Stimulated activated CD8-positive, alpha-beta memory T cell treated with anti-CD3 and anti-CD28 coated beads, Interleukin-2, amount 100 ng/mL, for 48 hours (primary cell): ENCODE data around the gene SERPINI1.

ENCODE experiments used
- DNase-seq, 2 donors: peaks; one replicate each; pipeline ENCODE4 v3.0.0-alpha.2; 2020; ENCODE audit warnings: low read depth in 2 of 2

The SERPINI1 gene

DNA sequence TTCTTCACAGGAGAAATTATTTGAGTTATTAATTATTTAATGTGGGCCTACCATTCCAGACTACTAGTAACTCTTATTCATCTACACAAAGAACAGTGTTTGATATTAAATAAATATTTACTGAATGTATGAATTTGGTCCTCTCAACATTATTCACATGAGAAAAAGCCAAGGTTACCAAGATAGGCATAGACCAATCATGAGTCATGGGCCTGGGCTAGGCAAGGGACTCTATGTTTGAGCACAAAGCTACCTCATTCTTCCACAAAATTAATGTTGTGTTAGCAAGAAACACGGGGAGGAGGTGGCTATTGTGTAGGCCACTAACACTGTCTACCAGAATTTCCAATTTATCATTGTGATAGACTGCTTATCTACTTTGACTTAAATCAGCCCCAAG is 115.7 kb downstream of the SERPINI1 start:
- no peak for DNase-seq

DNA sequence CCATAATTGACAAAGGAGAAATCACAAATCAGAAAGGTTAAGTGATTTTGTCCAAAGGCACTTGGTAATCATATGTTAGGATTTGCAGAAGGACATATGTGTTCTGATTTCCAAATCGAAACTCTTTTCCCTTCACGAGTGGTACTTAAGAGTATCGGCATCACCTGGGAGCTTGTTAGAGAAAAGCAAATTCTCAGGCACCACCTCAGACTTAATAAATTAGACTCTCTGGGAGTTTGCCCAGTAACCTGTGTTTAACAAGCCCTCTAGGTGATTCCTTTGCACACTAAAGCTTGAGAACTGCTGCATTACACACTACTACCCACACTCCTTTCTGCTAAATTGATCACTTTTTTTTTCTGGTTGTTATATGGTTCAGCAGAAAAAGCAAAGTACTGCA is 116.2 kb downstream of the SERPINI1 start:
- no peak for DNase-seq

DNA sequence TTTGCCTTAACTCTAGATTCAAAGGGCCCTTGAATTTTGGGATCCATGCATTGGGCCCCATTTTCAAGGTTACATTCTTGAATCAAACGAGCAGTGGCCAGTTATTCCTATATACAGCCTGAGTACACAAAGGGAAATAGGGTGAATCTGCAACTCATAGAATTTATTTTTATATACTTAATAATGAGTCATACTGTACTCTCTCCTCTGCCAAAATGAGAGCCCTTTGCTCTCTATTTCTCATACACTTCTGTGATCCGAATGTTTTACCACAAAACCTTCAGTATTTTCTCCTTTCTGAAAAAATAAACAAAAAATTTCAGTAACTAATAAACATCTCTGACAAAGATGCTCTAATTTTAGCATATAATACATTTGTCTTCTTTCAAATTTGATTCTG is 116.7 kb downstream of the SERPINI1 start:
- no peak for DNase-seq

DNA sequence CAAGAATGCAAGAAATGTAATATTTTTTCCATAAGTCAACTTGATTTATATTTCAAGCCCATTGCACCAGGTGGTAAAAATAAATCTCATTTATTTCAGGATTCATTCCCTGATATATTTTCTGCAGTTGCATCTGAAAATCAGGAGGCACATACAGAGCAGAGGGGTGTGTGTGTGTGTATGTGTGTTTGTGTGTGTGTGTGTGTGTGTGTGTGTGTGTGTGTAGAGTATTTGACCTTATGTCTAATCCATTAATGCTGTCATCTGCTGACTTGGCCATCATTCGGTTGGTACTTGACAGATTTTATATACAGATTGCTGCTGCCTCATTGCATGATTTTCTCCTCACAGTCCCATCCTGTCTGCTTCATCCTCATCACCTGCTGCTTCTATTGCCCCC is 118.5 kb downstream of the SERPINI1 start:
- no peak for DNase-seq

DNA sequence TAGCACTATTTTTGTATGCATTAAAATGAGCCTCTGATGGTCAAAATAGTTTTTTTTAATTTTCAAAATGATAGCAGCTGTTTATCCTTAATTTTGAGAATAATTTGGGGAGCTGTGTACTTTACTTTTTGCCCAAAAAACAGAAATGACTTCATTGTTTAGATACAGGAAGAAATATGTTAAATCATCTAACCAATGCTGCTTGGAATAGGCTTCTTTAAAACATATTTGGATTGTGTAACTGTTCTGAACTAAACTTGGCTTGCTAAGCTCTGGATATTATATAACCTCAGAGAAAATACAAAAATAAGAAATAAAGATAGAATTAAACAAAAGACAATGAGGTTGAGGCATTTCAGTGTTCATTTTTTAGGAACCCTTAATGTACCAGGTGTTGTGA is 119.3 kb downstream of the SERPINI1 start:
- no peak for DNase-seq

DNA sequence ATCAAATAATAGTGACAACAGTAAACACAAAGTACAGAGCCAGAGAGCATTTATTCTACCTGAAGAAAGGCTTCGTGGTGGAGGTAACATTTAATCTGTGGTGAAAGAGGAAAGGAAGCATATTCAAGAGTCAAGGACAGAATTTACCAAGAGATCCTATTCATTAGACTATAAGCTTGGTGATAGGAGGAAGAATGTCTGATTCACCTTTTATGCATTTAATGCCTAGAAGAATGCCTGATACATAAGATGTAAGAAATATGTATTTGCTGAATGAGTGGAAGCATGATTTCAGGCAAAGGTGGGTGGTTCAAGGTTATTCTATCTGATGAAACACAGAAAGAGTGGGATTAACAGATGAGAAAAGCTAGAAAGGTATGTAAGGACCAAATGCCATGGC is 119.8 kb downstream of the SERPINI1 start:
- no peak for DNase-seq

DNA sequence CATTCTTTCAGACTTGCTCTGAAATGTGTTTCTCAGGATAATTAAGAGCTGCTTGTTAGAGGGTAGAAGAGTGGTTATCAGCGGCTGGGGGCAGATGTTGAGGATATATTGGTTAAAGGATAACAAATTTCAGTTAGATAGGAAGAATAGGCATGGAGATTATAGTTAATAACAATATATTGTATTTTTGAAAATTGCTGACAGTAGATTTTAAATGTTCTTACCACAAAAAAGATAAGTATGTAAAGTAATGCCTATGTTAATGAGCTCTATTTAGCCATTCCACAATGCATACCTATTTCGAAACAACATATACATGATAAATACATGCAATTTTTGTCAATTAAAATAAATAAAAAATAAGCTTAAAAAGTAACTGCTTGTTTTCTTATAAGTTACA is 123.3 kb downstream of the SERPINI1 start:
- DNase-seq: no peak

DNA sequence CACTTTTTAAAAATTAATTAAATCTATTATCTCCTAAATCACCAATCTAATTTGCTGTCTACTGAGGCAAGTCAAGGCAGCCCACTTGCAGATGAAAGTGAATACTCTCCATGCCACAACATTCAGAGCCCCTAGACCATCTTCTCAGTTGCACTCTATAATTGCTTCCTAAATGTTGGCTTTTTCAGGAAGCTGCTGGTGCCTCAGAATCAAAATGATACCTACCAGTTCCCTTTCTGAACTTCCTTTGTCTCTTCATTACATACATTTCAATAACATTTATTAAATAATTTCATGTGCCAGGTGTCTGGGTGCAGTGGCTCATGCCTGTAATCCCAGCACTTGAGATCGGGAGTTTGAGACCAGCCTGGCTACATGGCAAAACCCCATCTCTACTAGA is 124.1 kb downstream of the SERPINI1 start:
- DNase-seq: no peak

DNA sequence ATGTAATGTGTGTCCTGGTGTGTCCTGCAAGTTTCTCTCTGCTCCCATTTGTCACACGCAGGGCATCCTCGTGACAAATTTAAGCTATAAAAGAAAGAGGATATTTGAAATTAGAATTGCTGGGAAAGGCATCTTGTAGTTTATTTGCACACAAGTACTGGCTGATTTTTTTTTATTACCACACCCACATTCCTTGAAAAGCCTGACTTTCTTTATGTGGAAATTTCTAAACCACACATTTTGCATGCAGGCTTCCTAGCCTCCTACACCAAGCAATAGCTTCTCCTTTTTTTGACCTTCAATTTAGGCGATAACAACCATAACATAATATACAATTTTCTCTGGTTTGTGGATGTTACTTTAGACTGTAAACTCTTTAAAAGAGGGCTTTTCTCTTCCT is 126.1 kb downstream of the SERPINI1 start:
- no peak for DNase-seq

DNA sequence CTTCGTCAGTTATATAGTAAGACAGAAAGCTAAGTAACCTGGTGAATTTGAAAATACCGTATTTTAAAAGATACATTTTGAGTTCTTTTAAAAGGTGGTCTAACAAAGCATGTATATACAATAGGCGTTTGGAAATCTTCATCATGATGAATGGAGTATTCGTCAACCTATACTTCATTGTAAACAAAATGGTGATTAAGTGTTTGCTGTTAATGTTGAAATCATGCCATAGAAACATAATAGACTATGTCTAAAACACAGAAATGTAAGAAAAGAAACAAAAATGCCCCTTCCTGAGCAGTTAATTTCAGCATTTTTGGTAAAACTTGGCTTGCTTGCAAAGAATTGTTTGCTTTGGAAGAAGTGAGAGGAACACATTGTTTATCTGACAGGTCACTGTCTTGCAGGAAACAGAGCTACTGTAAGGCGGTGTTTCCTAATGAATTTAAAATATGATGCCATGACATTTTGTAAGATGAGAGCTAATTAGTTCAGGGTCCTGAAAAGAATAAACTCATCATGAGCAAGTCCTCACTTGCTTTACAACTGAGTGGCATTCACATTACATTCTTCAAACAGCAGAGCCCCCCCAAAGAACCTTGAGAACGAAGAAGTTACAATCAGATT is 126.7 kb downstream of the SERPINI1 start:
- no peak for DNase-seq

DNA sequence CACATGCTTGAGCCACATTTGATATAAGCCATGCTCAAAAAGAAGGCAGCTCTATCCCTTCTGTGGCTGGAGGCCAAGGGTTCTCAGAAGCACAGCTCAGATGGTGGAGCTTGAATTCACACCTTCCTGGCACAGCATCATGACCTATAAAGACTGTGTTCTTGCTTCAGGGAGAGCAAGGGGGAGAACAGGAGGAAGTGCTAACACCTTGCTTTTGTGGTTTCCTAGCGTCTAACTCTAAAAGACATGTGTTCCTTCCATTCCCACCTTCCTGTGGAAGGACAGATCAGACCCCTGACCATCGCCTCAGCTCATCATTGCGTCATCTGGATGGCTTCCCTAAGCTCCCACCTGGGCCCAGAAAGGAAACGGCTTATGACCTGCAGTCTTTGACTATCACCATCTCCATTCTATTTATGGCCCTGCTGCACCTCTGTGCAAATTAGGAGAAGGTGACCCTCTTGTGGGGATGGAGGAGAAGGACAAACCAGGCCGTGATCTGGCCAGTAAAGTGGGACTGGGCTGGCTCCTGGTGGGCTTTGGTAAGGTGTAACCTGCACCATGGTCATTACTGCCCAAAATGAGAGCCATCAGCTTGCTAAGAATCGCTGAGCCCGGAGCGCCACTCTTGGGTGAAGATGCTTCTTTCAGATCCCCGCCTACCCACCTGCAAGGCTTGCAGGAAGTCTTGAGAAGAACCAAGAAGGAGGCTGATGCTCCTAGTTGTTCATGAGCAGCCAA is 128.5 kb downstream of the SERPINI1 start:
- DNase-seq: no peak

DNA sequence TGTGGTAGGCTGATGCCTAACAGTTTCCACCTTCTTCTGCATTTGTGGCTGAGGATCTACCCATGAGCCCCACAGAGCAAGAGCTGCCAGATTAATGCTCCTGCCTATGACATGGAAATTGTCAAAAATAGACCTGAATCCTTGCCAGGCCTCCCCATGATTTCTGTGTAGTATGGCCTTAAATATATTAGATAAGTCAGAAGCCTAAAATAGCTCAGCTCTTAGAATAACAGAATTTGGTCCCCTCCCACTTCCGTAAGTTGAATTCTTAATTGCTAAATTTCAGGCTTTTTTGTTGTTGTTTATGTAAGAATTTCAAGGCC is 129.0 kb downstream of the SERPINI1 start:
- no peak for DNase-seq

DNA sequence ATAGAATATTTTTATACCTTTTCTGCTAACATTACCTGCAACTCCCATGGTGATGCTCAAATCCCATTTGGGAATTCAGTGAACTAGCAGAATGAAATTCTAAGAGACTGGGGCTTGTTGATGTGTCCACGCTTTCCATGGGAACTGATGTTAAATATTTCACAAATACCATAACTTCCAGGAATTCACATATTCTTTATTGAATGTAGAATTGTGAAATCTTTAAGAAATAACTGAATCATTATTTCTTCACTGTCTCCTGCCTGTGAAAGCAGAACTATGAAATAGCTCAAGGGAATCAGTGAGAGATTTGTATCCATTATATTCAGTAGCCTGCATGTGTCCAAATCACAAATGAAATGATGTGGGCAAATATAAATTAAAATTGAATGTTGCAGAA is 130.8 kb downstream of the SERPINI1 start:
- DNase-seq: no peak

DNA sequence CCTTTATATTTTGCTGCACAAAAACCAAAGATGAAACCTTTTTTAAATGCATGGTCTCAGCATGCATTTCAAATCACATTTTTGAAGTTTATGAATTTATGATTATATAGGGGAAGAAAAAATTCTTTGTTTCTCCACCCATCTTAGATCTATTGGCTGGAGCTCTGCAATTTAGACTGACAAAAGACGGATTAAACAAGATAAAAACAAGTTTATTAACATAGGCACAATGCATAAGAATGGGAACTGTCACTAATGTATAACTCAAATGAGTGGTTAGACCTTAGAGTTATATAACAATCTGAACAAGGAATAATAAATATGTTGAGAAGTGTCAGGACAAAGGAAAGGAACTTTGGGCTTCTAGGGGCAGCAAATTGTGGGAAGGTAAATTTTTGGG is 132.5 kb downstream of the SERPINI1 start:
- no peak for DNase-seq

DNA sequence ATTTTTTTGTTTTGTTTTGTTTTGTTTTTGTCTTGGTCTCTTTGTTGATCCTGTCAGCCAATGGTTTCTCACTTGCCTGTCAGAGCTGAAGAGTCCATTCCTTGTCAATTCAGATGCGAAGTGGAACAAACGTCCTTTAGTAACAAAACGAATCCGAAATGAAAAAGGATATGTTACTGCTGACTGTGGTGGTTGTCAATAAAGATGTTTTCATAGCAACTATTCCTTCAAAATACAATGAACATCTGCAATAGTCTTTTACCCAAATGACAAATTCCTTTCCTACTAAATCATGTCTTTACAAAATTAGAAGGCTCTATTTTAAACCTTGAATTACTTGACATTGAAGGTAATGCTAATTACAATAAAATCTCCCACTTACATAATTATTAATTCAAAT is 134.7 kb downstream of the SERPINI1 start:
- no peak for DNase-seq

DNA sequence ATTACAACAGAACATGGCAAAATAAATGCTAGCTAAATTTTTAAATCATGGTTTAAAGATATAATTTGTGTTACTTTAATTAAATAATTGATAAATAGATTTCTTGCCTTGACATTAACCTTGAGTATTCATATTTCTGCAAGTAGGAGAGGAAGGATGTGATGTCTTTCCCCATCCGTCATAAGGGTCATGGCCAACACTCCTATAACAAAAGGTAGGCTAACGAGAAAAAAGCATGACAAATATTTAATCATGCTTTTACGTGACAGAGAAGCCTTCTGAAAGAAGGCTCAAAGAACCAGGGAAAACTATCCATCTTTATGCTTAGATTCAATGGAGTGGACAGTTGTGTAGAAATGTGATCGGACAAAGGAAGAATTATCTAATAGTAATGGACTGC is 135.2 kb downstream of the SERPINI1 start:
- no peak for DNase-seq

DNA sequence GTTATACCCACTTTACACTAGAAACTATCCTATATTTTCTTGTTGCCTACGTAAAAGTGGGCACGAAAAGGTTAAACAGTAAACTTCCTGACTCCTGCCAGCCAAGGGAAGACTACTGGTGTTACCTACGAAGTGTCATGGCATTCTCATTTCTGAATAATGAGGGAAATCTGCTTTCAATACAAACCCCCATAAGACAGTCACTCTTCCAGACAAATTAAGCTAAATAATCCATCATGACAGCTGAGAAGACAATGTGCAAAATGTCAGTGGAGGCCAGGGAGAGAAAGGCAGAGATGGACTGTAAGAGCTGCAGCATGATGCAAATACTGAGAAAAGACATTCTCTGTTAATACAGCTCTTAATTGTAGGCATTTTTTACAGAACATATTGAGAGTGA is 136.5 kb downstream of the SERPINI1 start:
- DNase-seq: no peak

DNA sequence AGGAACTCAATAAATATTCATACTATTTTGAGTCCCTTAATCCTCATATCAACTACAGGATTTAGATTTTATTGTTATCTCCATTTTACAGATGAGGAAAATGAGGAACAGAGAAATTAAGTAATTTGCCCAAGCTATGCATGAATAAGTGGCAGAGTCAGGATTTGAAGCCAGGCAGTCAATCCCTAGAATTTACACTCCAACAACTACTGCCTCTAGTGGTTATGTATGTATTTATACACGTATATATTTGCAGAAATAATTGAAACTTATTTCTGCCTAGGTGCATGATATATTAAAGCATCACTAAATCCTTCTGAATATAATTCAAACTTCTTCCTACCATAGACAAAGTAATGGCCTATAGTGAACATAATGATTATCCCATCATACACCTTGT is 137.4 kb downstream of the SERPINI1 start:
- DNase-seq: no peak

DNA sequence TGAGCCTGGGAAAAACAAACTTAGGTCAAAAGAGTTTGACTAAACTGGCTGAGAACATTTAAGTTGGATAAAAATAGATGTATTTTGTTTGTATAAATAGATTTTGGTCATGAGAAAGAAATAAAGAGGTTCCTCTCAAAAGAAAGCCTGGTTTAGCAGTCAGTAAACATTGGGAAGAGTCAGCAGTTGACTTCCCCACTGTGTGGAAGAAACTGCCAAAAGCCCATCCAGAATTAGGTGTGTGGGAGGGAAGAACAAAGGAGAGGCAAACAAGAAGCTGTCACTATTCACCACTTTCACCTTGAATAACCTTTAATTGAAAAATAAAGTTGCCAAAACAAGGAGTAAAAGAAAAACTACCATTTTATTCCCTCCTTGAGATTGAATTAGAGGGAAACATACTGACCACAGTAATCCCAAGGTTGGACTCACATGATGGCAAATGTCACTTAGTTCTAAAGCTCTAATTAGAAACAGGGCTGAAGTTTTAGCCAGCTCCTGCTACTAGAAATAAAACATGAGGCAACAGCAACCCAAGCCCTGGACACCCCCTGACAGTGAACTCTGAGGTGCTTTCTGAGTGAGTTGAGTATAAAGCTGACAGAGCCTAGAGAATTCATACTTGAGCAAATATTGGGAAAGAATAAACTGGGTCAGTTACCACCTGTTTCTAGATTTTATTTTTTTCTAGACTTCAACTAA is 139.3 kb downstream of the SERPINI1 start:
- no peak for DNase-seq
